HepG2 (cell line): ENCODE data around the gene FAM117A. TPM values are rescaled to one million over a fixed set of nuclear protein-coding genes. Genes with fewer than 3 reads are reported as not detected.

ENCODE experiments used
- CCDC6 ChIP-seq: sonication (generic); formaldehyde crosslinking; IDR thresholded peaks from 2 replicates; pipeline ENCODE4 v1.8.1; 2022; ENCODE audit warnings: mild to moderate bottlenecking, missing genetic modification reagents, moderate library complexity
- CEBPB ChIP-seq: IDR thresholded peaks from 2 replicates; pipeline ENCODE4 v1.6.1; 2011; ENCODE audit warnings: low read depth, low read length, improper control_type of control experiment, borderline replicate concordance
- CTCF ChIP-seq: sonication (generic); formaldehyde crosslinking; IDR thresholded peaks from 2 replicates; pipeline ENCODE4 v1.5.0; 2020; ENCODE audit warnings: mild to moderate bottlenecking, missing genetic modification reagents, moderate library complexity
- ELF1 ChIP-seq: sonication (generic); formaldehyde crosslinking; IDR thresholded peaks from 2 replicates; pipeline ENCODE4 v1.4.0; 2020; ENCODE audit warnings: missing genetic modification reagents
- FOXP4 ChIP-seq: sonication (generic); formaldehyde crosslinking; IDR thresholded peaks from 2 replicates; pipeline ENCODE4 v1.4.0; 2020; ENCODE audit warnings: missing genetic modification reagents
- KDM2A ChIP-seq: sonication (generic); formaldehyde crosslinking; IDR thresholded peaks from 2 replicates; pipeline ENCODE4 v1.4.0; 2020; ENCODE audit warnings: low read depth, missing genetic modification reagents, borderline replicate concordance
- MAZ ChIP-seq, 2 experiments: sonication (generic) in 1 of 2; formaldehyde crosslinking in 1 of 2; IDR thresholded peaks; 2 replicates each; pipeline versions ENCODE4 v1.5.0 to v1.6.1; 2012 to 2020; ENCODE audit warnings: low read depth in 2 of 2, mild to moderate bottlenecking in 2 of 2, borderline replicate concordance in 1 of 2, improper control_type of control experiment in 1 of 2, low read length in 1 of 2, missing genetic modification reagents in 1 of 2, moderate library complexity in 1 of 2
- MEF2D ChIP-seq: sonication (generic); formaldehyde crosslinking; IDR thresholded peaks from 2 replicates; pipeline ENCODE4 v1.5.1; 2020; ENCODE audit warnings: mild to moderate bottlenecking, missing genetic modification reagents
- NFYC ChIP-seq: IDR thresholded peaks from 2 replicates; pipeline ENCODE4 v1.6.1; 2016; ENCODE audit warnings: missing genetic modification reagents, missing compliant biosample characterization
- PAWR ChIP-seq: sonication (generic); formaldehyde crosslinking; IDR thresholded peaks from 2 replicates; pipeline ENCODE4 v1.4.0; 2020; ENCODE audit warnings: missing genetic modification reagents, mild to moderate bottlenecking, borderline replicate concordance
- STAG1 ChIP-seq: sonication (generic); formaldehyde crosslinking; IDR thresholded peaks from 2 replicates; pipeline ENCODE4 v1.4.0; 2020; ENCODE audit warnings: missing genetic modification reagents
- ZMYM2 ChIP-seq: sonication (generic); formaldehyde crosslinking; IDR thresholded peaks from 2 replicates; pipeline ENCODE4 v1.8.0; 2022; ENCODE audit warnings: mild to moderate bottlenecking, missing genetic modification reagents
- ZNF33A ChIP-seq: sonication (generic); formaldehyde crosslinking; IDR thresholded peaks from 2 replicates; pipeline ENCODE4 v1.5.1; 2020; ENCODE audit warnings: missing genetic modification reagents, mild to moderate bottlenecking, moderate library complexity, borderline replicate concordance
- ZNF407 ChIP-seq: sonication (generic); formaldehyde crosslinking; IDR thresholded peaks from one replicate; pipeline ENCODE4 v1.5.1; 2020; ENCODE audit warnings: mild to moderate bottlenecking, missing genetic modification reagents; ENCODE audit errors: not compliant biosample characterization
- ZNF562 ChIP-seq: sonication (generic); formaldehyde crosslinking; IDR thresholded peaks from 2 replicates; pipeline ENCODE4 v1.8.0; 2022; ENCODE audit warnings: missing genetic modification reagents, borderline replicate concordance
- ZNF652 ChIP-seq: IDR thresholded peaks from 2 replicates; pipeline ENCODE4 v1.6.1; 2016; ENCODE audit warnings: low read depth, borderline replicate concordance
- polyA plus RNA-seq, 8 experiments: library from polyadenylated mRNA; depleted of rRNA in 3 of 8; stranded (reverse) in 7 of 8; unstranded in 1 of 8; fragments of >200 nt; fragmentation: Illumina TruSeq in 4 of 8; extraction: Trizol in 4 of 8; gene quantifications; 2 replicates each; pipeline versions ENCODE4 v1.2.1 to v1.2.3, GENCODE V29; 2011 to 2016; ENCODE audit warnings: low read depth in 4 of 8, missing spikeins in 1 of 8, mixed read lengths in 1 of 8; ENCODE audit not compliant: insufficient read depth in 1 of 8
- total RNA-seq, 5 experiments: library from RNA; depleted of rRNA; stranded (reverse); fragments of >200 nt; fragmentation: Illumina TruSeq; extraction: Trizol; gene quantifications; 2 replicates each; pipeline ENCODE4 v1.2.3, GENCODE V29; 2016; ENCODE audit warnings: low read depth in 1 of 5

The FAM117A gene
- total and polyA plus RNA-seq, 2 of the 13 experiments (the other 11 are each of a cell fraction or from before 2014, with no cell fraction given), result 12.1 to 19.8 TPM

- TF ChIP-seq ZNF33A (CRISPR knock-in tag) (no peak), PAWR (no peak), ZMYM2 (CRISPR knock-in tag) (peak; percentile 51; the same call in 1 of the 2 replicates), CTCF (CRISPR knock-in tag) (peak; percentile 86), NFYC (no peak), MAZ (IDR thresholded peaks at IDR 0.05; ENCODE audit: borderline replicate concordance, low read depth, low read length) (no peak), MAZ (CRISPR knock-in tag; IDR thresholded peaks at IDR 0.05; ENCODE audit: low read depth) (no peak; the same call in 1 of the 2 replicates), CEBPB (no peak), MEF2D (CRISPR knock-in tag) (0 out of 2 replicates have a peak, but pooled peaks have one; percentile 38), ZNF407 (peak; percentile 40), KDM2A (no peak), CCDC6 (CRISPR knock-in tag) (no peak), ZNF562 (no peak), ELF1 (CRISPR knock-in tag) (0 out of 2 replicates have a peak, but pooled peaks have one; percentile 7), STAG1 (CRISPR knock-in tag) (peak; percentile 94), FOXP4 (CRISPR knock-in tag) (peak; percentile 52), ZNF652 (0 out of 2 replicates have a peak, but pooled peaks have one; percentile 6)
Observed at GRCh38 chr17:49694847-49695697, 68.9 kb downstream of the FAM117A start (continued).
